Measurements from ENCODE around the gene MEIS2. TPM values are rescaled to one million over a fixed set of nuclear protein-coding genes. Genes with fewer than 3 reads are reported as not detected.

MEIS2 gene
- total and polyA plus RNA-seq, 2 donors (not counting 3 experiments of a cell fraction or from before 2014, with no cell fraction given), result 22.5 to 26.2 TPM

- no peak overlapping the region for H3K9ac ChIP-seq (replicated peaks; ENCODE audit: extremely low read depth, insufficient read depth, low read length)
- DNase-seq (ENCODE audit: low read depth, low spot score), result no peak
- no peak for FAIRE-seq
- BruUV-seq (replicated peaks), result no TSS peak
- no peaks in the 10 kb centered on the region for H3K27me3 ChIP-seq (ENCODE audit: control insufficient read depth in 2 of 2, insufficient read depth in 2 of 2, low read length in 2 of 2)
- intact Hi-C loops (cut with micrococcal nuclease), result no loop called here
- no peaks in the 10 kb centered on the region for H3K4me1 ChIP-seq (ENCODE audit: control insufficient read depth, extremely low read depth, insufficient read depth, low read length)
- POLR2A ChIA-PET, result no interaction called here
- TF ChIP-seq JUN (IDR thresholded peaks at IDR 0.05; ENCODE audit: borderline replicate concordance, insufficient read depth, insufficient read length, low read depth), result no peak
- no peak for TF ChIP-seq FOS (IDR thresholded peaks at IDR 0.05; ENCODE audit: borderline replicate concordance, insufficient read depth, low read length)
- TF ChIP-seq POLR2A (IDR thresholded peaks at IDR 0.05; ENCODE audit: low read depth, low read length), result no peak
- TF ChIP-seq, protein P1, sequence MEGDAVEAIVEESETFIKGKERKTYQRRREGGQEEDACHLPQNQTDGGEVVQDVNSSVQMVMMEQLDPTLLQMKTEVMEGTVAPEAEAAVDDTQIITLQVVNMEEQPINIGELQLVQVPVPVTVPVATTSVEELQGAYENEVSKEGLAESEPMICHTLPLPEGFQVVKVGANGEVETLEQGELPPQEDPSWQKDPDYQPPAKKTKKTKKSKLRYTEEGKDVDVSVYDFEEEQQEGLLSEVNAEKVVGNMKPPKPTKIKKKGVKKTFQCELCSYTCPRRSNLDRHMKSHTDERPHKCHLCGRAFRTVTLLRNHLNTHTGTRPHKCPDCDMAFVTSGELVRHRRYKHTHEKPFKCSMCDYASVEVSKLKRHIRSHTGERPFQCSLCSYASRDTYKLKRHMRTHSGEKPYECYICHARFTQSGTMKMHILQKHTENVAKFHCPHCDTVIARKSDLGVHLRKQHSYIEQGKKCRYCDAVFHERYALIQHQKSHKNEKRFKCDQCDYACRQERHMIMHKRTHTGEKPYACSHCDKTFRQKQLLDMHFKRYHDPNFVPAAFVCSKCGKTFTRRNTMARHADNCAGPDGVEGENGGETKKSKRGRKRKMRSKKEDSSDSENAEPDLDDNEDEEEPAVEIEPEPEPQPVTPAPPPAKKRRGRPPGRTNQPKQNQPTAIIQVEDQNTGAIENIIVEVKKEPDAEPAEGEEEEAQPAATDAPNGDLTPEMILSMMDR (IDR thresholded peaks at IDR 0.05; ENCODE audit: extremely low read depth in 1 of 2, insufficient read depth in 1 of 2, low read depth in 1 of 2, low read length in 2 of 2), result no peak
- no peak for TF ChIP-seq EZH2 (IDR thresholded peaks at IDR 0.05; ENCODE audit: borderline replicate concordance, low read depth, low read length, severe bottlenecking)
- TF ChIP-seq POLR2AphosphoS5 (IDR thresholded peaks at IDR 0.05; ENCODE audit: insufficient read depth, low read depth, low read length), result no peak
- no peak for TF ChIP-seq MYC (IDR thresholded peaks at IDR 0.05; ENCODE audit: low read depth, low read length)
- no peak for TF ChIP-seq MAX (IDR thresholded peaks at IDR 0.05; ENCODE audit: insufficient read depth, insufficient read length)
- no peak overlapping the region for H3K4me2 ChIP-seq (ENCODE audit: insufficient read depth, low read length)
- peaks cover 0 to 4% of the 10 kb centered on the region in 2 experiments for H3K36me3 ChIP-seq (ENCODE audit: control insufficient read depth in 2 of 2, extremely low read depth in 1 of 2, insufficient read depth in 2 of 2, low read length in 2 of 2)
- CTCF ChIA-PET, result interaction anchor here (1.4 kb wide), 1 partner anchor 14 kb away, joined by 3 read pairs; no protein-coding TSS in a partner anchor
- H3K4me3 ChIP-seq (replicated peaks in 1 of 3; ENCODE audit: insufficient read depth in 1 of 3, low read depth in 1 of 3, low read length in 3 of 3), result no peak overlapping the region
- no peaks in the 10 kb centered on the region for H3K79me2 ChIP-seq (ENCODE audit: control insufficient read depth, insufficient read depth, low read length)
- no peaks in the 10 kb centered on the region for H3K9me3 ChIP-seq (replicated peaks; ENCODE audit: control insufficient read depth, insufficient read depth, low read length)
- no peaks in the 10 kb centered on the region for H4K20me1 ChIP-seq (replicated peaks; ENCODE audit: control insufficient read depth, extremely low read depth, insufficient read depth, low read length)
- no peak overlapping the region for H2AFZ ChIP-seq (ENCODE audit: low read depth, low read length)
- H3K27ac ChIP-seq (ENCODE audit: insufficient read depth, low read depth, low read length), result no peak overlapping the region
- dilution Hi-C loops (cut with MboI; ENCODE audit: extremely low pct_ligation_motif_present, low sequenced_read_pairs), result no loop called here
- no peaks in the 10 kb centered on the region for H3K9me1 ChIP-seq (replicated peaks; ENCODE audit: control insufficient read depth, extremely low read depth, insufficient read depth, low read length)
Measured at GRCh38 chr15:37045859-37046740, 54.2 kb downstream of the MEIS2 start.
